DOHH2 (cell line): Measurements from ENCODE around the gene NR1I3.

Source experiments
- H3F3A ChIP-seq: fragments of 200-600 bp; sonication (generic), shearing (Covaris generic); 2 replicates; pipeline ENCODE4 v1.6.0; 2016; ENCODE audit warnings: antibody characterized with exemption, mild to moderate bottlenecking; ENCODE audit not compliant: control insufficient read depth, insufficient read depth
- H3K27ac ChIP-seq: fragments of 200-600 bp; sonication (generic); 2 replicates; pipeline ENCODE4 v1.5.1; 2014; ENCODE audit warnings: low read depth, mild to moderate bottlenecking, low read length, moderate library complexity
- H3K27me3 ChIP-seq: fragments of 200-600 bp; sonication (generic); 2 replicates; pipeline ENCODE4 v1.6.1; 2014; ENCODE audit warnings: mild to moderate bottlenecking, low read length, mixed read lengths; ENCODE audit not compliant: control insufficient read depth
- H3K36me3 ChIP-seq: fragments of 200-600 bp; sonication (generic); 2 replicates; pipeline ENCODE4 v1.6.1; 2014; ENCODE audit warnings: mild to moderate bottlenecking, low read length, moderate library complexity, mixed read lengths; ENCODE audit not compliant: control insufficient read depth
- H3K4me1 ChIP-seq: fragments of 200-600 bp; sonication (generic); 2 replicates; pipeline ENCODE4 v1.6.1; 2014; ENCODE audit warnings: mild to moderate bottlenecking, low read length, mixed read lengths; ENCODE audit not compliant: control insufficient read depth
- H3K4me2 ChIP-seq: fragments of 200-600 bp; sonication (generic); 2 replicates; pipeline ENCODE4 v1.6.0; 2014; ENCODE audit warnings: mild to moderate bottlenecking, low read length, moderate library complexity
- H3K4me3 ChIP-seq: fragments of 200-600 bp; sonication (generic); 2 replicates; pipeline ENCODE4 v1.5.1; 2014; ENCODE audit warnings: mild to moderate bottlenecking, low read length, mixed read lengths
- H3K79me2 ChIP-seq: fragments of 200-600 bp; sonication (generic); 2 replicates; pipeline ENCODE4 v1.6.1; 2014; ENCODE audit warnings: mild to moderate bottlenecking, low read length, mixed read lengths; ENCODE audit not compliant: control insufficient read depth
- H3K9me2 ChIP-seq: fragments of 200-600 bp; sonication (generic); replicated peaks from 2 replicates; pipeline ENCODE4 v1.6.1; 2014; ENCODE audit warnings: mild to moderate bottlenecking, low read length, mixed read lengths; ENCODE audit not compliant: control insufficient read depth
- H3K9me3 ChIP-seq: fragments of 200-600 bp; sonication (generic); 2 replicates; pipeline ENCODE4 v1.6.1; 2014; ENCODE audit warnings: antibody characterized with exemption, low read length, mixed read lengths; ENCODE audit not compliant: control insufficient read depth, insufficient read depth
- H4K20me1 ChIP-seq: fragments of 200-600 bp; sonication (generic); 2 replicates; pipeline ENCODE4 v1.6.0; 2014; ENCODE audit warnings: low read depth, mild to moderate bottlenecking, antibody characterized with exemption, low read length, moderate library complexity; ENCODE audit not compliant: control insufficient read depth, insufficient read depth
- CTCF ChIP-seq: fragments of 200-600 bp; sonication (generic); IDR thresholded peaks from one replicate; pipeline ENCODE4 v1.5.1; 2014; ENCODE audit warnings: antibody characterized with exemption, mild to moderate bottlenecking, low read depth, low read length; ENCODE audit not compliant: poor library complexity, severe bottlenecking
- EZH2phosphoT487 ChIP-seq: fragments of 200-600 bp; sonication (generic); IDR thresholded peaks from 2 replicates; pipeline ENCODE4 v1.6.1; 2017; ENCODE audit warnings: borderline replicate concordance, mild to moderate bottlenecking, antibody characterized with exemption, low read length, moderate library complexity, mixed read lengths

Gene NR1I3

GRCh38 chr1:161179698-161180097, 58.3 kb downstream of the NR1I3 start:
- no peaks in the 10 kb centered on the region for H3K9me2 ChIP-seq
- peaks cover 12% of the 10 kb centered on the region for H3K36me3 ChIP-seq
- no peaks in the 10 kb centered on the region for H3K27me3 ChIP-seq
- H4K20me1 ChIP-seq: no peaks in the 10 kb centered on the region
- H3K27ac ChIP-seq: no peak overlapping the region
- no peak overlapping the region for H3K4me3 ChIP-seq
- peaks cover 44% of the 10 kb centered on the region for H3K4me1 ChIP-seq
- TF ChIP-seq CTCF: no peak
- TF ChIP-seq EZH2phosphoT487: no peak
- H3K79me2 ChIP-seq: peaks cover 16% of the 10 kb centered on the region
- no peak overlapping the region for H3K4me2 ChIP-seq
- no peaks in the 10 kb centered on the region for H3K9me3 ChIP-seq
- H3F3A ChIP-seq: peaks cover 2% of the 10 kb centered on the region; the same call in 1 of the 2 replicates
